DMS 273 treated with DMSO at 0.1 percent for 48 hours (cell line): ENCODE results near the gene DKKL1.

Experiments used
- DNase-seq: peaks from one replicate; lab custom pipeline; 2025; lab: John Stamatoyannopoulos, UW

The DKKL1 gene

DNA sequence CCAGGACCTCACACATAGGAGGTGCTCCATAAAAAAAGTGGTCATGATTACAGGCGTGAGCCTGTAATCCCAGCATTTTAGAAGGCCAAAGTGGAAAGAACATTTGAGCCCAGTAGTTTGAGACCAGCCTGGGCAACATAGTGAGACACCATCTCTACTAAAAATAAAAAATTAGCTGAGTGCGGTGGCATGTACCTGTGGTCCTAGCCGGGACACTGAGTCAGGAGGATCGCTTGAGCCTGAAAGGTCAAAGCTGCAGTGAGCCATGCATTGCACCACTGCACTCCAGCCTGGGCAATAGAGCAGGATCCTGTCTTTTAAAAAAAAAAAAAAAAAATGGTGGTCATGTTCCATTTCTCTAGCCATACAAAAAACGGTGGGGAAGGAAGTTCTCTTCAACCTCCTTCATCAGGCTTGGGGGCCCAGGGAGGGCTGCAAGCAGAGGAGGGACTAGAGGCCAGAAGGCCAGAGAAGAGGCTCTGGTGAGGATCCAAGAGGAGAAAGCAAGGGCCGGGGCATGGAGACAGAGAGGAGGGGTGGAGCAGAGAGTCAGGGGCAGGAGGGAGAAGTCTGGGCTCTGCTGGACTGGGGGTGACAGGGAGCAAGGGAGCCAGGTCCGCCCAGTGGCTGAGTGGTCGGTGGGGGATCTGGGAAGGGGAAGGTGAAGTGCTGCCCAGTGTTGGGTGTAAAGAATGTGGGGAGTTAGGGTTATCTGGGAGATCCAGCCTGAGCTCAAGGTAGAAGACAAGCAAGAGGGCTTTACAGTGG, 33.2 kb downstream of the DKKL1 start:
- no peak for DNase-seq

GRCh38 chr19:49398001-49398615, 34.4 kb downstream of the DKKL1 start:
- no peak for DNase-seq

- DNase-seq: no peak
Observed at GRCh38 chr19:49398931-49399330, 35.3 kb downstream of the DKKL1 start.

DNA sequence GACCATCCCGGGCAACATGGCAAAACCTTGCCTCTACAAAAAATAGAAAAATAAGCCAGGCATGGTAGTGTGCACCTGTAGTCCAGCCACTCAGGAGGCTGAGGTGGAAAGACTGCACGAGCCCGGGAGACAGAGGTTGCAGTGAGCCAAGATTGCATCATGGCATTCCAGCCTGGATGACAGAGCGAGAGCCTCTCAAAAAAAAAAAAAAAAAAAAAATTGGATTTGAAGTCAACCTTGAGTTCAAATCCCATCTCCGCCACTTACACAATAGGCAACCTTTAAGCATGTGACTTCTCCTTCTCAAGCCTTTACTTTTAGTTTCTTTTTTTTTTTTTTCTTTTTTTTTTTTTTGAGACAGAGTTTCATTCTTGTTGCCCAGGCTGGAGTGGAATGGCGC, 36.4 kb downstream of the DKKL1 start:
- DNase-seq: no peak

GRCh38 chr19:49403404-49404187, 39.9 kb downstream of the DKKL1 start:
- peak; percentile 98 for DNase-seq

DNA sequence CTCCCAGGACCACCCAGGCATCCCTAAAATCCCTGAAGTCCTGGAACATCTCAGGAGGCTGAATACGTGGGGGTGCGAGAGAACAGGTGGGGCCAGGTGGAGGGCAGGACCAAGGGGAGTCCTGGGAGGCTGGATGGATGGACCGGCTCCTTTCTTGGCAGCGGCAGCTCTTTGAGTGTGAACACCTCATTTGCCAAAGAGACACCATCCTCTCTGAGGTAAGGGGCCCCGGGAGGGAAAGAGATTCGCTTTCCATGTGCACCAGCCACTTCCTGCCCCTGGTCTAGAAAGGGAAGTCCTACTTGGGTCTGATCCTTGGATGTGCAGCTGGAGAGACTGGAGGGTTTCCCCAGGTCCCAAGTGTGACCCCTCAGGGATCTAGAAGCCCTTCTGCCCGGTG, 43.4 kb downstream of the DKKL1 start:
- no peak for DNase-seq

DNA sequence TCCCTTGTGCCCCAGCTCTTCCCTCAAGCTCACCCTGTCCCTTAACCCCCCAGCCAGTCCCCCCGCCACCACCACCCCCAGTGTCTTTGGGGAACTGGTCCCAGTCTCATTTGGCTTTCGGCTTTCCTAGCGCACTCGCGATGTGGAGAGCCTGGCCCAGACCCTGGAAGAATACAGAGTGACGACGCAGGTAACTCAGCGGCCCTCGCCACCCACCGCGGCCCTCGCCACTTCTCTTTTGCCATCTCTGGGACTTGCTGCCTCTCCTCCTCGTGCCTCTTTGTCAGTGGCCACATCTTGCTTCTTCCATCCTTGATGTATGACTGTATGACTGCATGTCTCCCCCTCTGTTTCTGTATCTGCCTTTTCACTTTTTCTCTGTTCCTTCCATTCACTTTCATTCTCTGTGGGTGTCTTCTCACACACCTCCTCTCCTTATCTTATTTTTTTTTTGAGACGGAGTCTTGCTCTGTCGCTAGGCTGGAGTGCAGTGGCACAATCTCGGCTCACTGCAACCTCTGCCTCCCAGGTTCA, 43.9 kb downstream of the DKKL1 start:
- no peak for DNase-seq

DNA sequence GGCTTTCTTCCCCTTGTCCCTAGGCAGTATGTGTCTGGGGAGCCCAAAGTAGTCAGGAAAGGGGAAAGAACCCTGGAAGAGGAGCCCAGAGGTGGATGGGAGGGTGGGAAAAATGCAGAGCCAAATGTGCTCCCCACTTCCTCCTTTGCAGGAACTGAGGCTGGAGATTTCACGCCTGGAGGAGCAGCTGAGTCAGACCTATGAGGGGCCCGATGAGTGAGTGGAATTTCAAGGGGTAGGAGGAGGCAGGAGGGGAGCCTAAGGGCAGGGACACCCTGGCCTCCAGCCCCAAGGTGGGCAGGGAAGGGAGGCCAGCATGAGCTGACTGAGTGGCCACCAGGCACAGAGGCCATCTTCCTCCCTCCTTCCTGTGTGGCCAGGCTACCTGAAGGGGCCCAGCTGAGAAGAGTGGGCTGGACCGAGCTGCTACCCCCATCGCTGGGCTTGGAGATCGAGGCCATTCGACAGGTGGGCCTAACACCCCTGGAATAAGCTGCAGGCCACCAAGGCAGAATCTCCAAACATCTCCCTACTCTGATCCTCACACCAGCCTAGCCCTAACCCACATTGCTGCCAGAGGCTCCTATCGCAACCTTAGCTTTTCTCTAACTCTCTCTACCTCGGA, 45.3 kb downstream of the DKKL1 start:
- no peak for DNase-seq

GRCh38 chr19:49409441-49410029, 45.9 kb downstream of the DKKL1 start:
- DNase-seq: no peak

- no peak for DNase-seq
Observed at GRCh38 chr19:49411681-49412326, 48.1 kb downstream of the DKKL1 start.

DNA sequence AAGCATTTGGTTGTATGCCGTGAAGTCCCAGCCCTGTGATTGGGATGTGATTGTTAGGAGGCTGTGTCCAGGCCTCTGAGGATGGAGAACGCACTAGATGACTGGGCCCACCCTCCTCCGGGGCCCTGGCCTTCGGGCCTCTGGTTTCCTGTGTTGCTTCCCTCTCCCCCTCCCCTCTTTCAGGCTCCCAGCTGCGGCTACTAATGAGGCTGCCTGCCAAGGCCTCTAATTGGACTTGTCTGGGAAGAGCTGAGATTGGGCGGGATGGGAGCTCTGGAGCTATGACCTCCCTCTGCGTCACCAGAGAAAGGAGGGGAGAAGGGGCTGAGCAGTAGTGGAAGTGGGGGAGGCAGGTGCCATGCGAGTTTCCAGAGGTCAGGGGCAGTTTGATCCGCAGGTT, 49.7 kb downstream of the DKKL1 start:
- no peak for DNase-seq

GRCh38 chr19:49414256-49414655, 50.6 kb downstream of the DKKL1 start:
- DNase-seq: no peak

DNA sequence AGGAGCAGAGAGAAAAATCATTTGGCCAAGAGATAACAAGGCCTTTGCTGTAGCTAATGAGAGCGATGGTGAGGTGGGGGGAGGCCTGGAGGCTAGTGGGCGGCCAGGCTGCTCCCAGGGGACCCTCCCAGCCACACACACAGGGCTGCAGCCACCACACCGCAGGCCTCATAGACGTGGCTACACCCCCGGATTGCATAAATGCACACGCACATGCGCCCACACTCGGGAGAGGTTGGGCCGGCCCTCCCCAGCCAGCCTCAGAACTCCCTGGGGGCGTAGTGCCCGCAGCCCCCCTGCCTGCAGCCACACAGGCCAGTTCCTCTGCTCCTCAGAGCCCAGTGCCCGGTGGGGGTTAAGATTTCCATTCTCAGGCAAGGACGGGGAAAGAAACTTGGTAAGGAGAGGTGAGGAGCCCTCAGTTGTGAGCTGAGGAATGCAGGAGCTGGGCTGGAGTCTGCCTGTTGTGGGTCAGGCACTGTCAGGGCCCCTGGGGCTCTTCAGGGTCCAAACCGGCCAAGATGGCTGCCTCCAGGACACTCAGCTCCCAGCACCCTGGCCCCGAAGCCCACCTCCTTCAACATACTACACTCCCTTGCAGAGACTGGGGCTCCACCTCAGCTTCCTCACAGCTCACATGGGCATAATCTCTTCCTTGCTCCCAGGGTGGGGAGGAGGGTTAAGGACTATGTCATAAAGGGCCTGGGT, 51.6 kb downstream of the DKKL1 start:
- no peak for DNase-seq

- no peak for DNase-seq
Observed at GRCh38 chr19:49415810-49416200, 52.1 kb downstream of the DKKL1 start.

DNA sequence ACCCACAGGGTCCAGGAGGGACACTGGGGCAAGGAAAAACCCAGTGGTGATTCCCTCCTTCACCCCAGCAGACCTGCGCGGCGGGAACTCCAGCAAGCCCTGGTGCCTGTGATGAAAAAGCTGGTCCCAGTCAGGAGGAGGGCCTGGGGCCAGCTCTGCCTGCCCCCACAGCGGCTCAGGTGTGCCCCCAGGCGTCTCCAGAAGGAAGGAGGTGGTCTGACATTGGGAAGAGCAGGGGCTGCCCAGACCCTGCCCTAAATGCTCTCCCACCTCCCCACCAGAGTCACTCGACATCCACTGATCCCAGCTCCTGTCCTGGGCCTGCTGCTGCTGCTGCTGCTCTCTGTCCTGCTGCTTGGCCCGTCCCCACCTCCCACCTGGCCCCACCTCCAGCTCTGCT, 53.4 kb downstream of the DKKL1 start:
- no peak for DNase-seq

GRCh38 chr19:49418511-49418910, 54.8 kb downstream of the DKKL1 start:
- no peak for DNase-seq

DNA sequence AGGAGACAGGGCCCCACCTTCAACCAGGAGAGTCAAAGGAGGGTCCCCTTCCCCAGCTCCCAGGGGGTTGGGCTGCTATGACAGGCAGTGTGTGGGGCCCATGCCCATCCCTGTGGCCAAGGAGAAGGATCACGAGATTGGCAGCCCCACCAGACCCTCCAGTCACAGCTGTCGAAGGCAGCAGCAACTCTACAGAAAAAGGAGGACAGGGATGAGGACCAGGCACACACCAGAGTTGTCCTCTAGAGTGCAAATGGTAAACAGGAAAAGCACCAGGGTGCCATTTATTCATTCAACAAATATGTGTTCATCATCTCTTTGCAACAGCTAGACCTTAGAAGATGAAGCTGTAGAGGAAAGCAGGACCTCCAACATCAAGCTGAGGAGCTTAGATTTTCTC, 55.5 kb downstream of the DKKL1 start:
- DNase-seq: no peak

DNA sequence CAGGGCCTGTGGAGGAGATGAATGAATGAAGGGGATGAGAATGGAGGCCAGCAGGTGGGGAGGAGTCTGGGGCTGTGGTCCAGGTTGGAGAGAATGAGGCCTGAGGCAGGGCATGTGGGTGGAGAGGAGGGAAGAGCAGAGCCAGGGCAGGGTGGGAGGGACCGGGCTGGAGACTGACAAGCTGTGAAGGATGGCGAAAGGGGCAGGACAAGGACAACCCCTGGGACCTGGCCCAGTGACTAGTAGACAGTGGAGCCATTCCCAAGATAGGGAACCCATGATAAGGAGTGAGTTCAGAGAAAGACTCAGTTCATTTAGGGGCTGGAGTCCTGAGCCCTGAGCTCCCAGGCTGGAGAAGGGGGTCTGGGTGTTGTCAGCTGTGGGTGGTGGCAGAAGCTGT, 56.5 kb downstream of the DKKL1 start:
- DNase-seq: no peak

DNA sequence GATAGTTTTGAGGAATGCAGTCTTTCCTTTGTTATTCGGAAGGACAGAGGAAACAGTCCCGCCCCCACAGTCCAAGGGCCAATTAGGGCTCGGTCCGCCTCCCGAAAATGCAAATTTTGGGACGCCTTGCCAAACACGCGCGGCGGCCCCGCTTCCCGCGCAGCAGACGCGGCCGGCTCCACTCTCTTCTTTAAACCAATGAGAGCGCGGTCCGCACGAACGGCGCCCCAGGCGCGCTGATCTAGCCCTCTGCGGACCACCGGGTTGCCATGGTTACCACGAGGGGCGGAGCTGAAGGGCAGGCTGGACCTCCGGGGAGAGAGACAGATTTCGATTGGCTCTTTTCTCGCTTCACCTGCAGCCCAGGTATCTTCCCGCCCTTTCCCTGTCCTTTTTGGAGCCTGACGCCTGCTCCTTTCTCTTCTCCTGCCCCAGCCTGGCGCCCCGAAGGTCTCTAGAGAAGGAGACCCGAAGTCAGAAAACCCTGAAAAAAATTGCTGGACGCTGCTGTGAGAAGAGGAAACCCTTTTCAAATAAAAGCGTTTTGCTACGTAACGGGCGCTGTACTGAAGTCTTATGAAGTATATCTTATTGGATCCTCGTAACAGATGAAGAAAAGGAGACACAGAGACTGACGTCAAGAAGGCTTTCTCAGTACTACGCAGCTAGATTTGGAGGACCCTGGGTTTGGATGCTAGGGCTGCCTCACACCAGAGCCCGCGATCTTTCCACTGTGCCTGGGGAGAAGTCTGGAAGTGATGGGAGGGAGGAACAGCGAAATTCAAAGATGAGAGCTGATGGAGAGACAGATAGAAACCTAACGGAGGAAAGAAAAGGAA, 57.6 kb downstream of the DKKL1 start:
- DNase-seq: peak; percentile 36

GRCh38 chr19:49421878-49422202, 58.2 kb downstream of the DKKL1 start:
- DNase-seq: no peak
